Astrocyte of the spinal cord (primary cell): ENCODE results near the gene CACNA1C.

Experiments
- DNase-seq: peaks from one replicate; pipeline ENCODE4 v3.0.0; 2011; ENCODE audit warnings: low read depth, low spot score
- H3K4me3 ChIP-seq: 2 replicates; pipeline ENCODE4 v1.5.1; 2011; ENCODE audit warnings: low read depth, mild to moderate bottlenecking, low read length, moderate library complexity
- CTCF ChIP-seq: IDR thresholded peaks from 2 replicates; pipeline ENCODE4 v1.5.1; 2012; ENCODE audit warnings: low read depth, mild to moderate bottlenecking, low read length, inconsistent platforms
- in situ Hi-C: cut with HindIII; loops from 2 replicates; pipeline ENCODE4 v1.10.0; 2017; ENCODE audit warnings: low sequenced_read_pairs

Gene CACNA1C

GRCh38 chr12:2566161-2566560 is 513.4 kb downstream of the CACNA1C start:
- DNase-seq: no peak
- no peak for TF ChIP-seq CTCF
- H3K4me3 ChIP-seq: no peak overlapping the region
- in situ Hi-C loops: no loop called here

GRCh38 chr12:2567711-2568110 is 514.9 kb downstream of the CACNA1C start:
- no peak overlapping the region for H3K4me3 ChIP-seq
- in situ Hi-C loops: no loop called here
- no peak for TF ChIP-seq CTCF
- no peak for DNase-seq

GRCh38 chr12:2570562-2570961 is 517.8 kb downstream of the CACNA1C start:
- in situ Hi-C loops: no loop called here
- DNase-seq: no peak
- TF ChIP-seq CTCF: no peak
- H3K4me3 ChIP-seq: no peak overlapping the region

GRCh38 chr12:2574355-2574935 is 521.7 kb downstream of the CACNA1C start:
- H3K4me3 ChIP-seq: no peak overlapping the region
- in situ Hi-C loops: no loop called here
- DNase-seq: no peak
- TF ChIP-seq CTCF: no peak

- in situ Hi-C loops: no loop called here
- no peak for TF ChIP-seq CTCF
- H3K4me3 ChIP-seq: no peak overlapping the region
- DNase-seq: no peak
Observed at GRCh38 chr12:2575245-2575644, 522.5 kb downstream of the CACNA1C start.

- in situ Hi-C loops: no loop called here
Observed at GRCh38 chr12:2578211-2578610, 525.4 kb downstream of the CACNA1C start.

More at GRCh38 chr12:2578211-2578610, 525.4 kb downstream of the CACNA1C start:
- no peak overlapping the region for H3K4me3 ChIP-seq
- no peak for DNase-seq
- no peak for TF ChIP-seq CTCF
